ENCODE results near the gene USP6.
"Not testable (repeated sequence)": the region's sequence is repeated elsewhere in the genome, so short reads cannot be mapped to it uniquely, and the experiment has no call there.

The USP6 gene

DNA sequence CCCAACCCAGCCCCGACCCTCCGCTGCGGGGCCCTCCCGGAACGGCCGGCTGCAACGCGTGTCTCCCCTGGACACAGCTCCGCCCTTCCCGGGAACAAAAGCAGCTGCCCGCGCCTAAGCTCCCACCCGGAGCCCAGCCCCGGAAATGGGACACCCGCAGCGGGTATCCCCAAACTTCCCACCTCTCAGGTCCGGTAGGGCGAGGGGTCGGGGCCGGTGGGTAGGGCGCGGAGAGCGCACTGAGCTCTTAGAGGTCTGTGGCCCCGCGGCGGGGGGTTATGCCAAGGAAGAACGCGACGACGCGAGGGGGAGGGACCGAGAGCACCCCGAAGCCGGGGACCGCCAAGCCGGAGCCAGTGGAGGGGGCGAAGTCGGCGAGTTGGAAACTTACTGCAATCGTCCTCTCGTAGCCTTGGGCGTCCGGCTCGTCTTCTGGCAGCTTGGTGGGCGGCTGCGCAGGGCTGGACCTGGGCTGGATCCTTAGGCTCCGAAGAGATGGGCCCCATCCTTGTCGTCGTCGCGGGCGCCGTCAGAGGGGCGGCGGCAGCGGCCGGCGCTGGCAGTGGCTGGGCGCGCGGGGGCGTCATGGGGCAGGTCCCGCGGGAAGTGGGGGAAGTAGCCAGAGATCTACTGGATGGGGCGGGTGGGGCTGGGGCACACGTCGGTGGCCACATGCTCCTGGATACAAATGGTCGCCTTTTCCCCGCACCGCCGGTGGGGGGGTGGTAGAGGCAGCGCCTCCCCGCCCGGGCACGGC is 6.9 kb downstream of the USP6 start:
- no peak for DNase-seq

GRCh38 chr17:5123343-5124124 is 7.7 kb downstream of the USP6 start:
- no peak for DNase-seq

- not testable (repeated sequence) for DNase-seq
Observed at GRCh38 chr17:5124125-5124760, 8.4 kb downstream of the USP6 start.

GRCh38 chr17:5124896-5125295 is 9.1 kb downstream of the USP6 start:
- not testable (repeated sequence) for DNase-seq

GRCh38 chr17:5126719-5127488 is 11.1 kb downstream of the USP6 start:
- no peak for DNase-seq

DNA sequence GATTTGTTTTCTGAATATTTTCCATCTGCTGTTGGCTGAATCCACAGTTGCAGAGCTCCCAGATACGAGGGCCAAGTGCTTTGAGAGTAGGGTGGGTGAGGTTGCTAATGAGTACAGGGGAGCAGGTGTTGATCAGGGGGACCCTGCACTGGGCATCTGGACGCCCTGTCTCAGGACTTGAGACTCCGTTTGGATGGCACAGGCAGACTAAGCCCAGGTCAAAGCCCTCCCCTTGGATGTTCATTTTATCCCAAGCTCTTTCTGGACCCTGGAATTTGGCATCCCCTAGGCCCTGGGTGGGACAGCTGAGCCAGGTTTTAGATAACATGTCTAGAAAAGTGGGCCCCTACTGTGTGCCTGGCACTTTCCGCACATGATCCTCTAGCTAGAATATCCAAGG is 12.1 kb downstream of the USP6 start:
- DNase-seq = no peak

GRCh38 chr17:5128387-5128786 is 12.6 kb downstream of the USP6 start:
- DNase-seq = not testable (repeated sequence)

GRCh38 chr17:5128905-5129535 is 13.2 kb downstream of the USP6 start:
- DNase-seq = no peak

GRCh38 chr17:5129770-5130169 is 13.9 kb downstream of the USP6 start:
- DNase-seq = not testable (repeated sequence)

GRCh38 chr17:5130261-5130660 is 14.4 kb downstream of the USP6 start:
- not testable (repeated sequence) for DNase-seq

- DNase-seq = not testable (repeated sequence)
Observed at GRCh38 chr17:5130687-5131086, 14.9 kb downstream of the USP6 start.

DNA sequence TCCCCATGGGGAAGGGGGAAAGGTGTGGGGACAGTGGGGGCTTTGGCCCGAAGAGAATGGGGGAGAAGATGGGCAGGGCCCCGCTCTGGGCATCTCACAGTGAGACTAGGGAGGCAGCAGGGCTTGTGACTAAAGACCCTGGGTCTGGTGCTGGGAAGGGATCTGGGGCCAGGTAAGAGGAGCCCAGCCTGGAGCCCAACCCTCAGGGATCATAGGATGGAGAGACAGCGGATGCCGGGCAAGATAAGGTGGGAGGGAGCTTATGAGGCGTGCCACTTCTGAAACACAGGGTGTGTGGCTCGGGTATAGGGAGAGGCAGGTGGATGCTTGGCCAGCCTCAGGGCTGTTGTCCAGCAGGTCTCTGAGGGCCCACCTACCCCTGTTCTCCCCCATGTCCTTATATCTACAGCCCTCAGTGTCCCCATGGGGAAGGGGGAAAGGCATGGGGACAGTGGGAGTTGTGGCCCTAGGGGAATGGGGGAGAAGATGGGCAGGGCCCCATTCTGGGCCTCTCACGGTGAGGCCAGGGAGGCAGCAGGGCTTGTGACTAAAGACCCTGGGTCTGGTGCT is 15.4 kb downstream of the USP6 start:
- no peak for DNase-seq

DNA sequence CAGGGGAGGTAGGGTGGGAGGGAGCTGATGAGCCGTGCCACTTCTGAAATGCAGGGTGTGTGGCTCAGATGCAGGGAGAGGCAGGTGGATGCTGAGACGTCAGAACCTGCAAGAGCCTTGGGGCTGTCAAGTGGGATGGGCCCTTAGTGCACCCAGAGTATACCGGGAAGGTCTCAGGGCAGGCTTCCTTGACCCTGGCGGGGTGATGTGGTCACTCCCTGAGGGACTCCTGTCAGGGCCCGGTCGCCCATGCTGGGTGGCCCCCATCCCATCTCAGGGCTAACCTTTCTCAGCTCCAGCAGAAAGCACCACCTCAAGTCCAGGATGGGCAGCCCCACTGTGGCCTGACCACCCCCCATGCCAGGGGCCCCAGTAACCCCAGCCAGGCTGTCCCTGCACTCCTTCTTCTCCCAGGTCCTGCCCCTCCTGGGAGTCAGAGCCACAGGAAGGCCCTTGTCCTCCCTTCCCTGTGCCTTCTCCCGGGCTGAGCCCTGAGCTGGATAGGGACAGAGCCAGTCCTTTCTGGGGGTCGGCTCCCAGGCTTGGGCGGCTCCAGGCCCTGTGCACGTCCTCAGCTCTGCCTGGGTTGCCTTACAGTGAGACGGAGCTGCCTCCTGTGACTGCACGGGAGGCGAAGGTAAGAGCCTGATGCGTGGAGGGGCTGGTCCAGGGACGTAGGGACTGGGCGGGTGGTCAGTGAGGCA is 16.1 kb downstream of the USP6 start:
- DNase-seq = not testable (repeated sequence)

- not testable (repeated sequence) for DNase-seq
Observed at GRCh38 chr17:5132503-5133225, 16.8 kb downstream of the USP6 start.

- no peak for DNase-seq
Observed at GRCh38 chr17:5133311-5133710, 17.5 kb downstream of the USP6 start.

GRCh38 chr17:5133961-5134360 is 18.1 kb downstream of the USP6 start:
- DNase-seq = not testable (repeated sequence)

- not testable (repeated sequence) for DNase-seq
Observed at GRCh38 chr17:5134571-5134970, 18.7 kb downstream of the USP6 start.

DNA sequence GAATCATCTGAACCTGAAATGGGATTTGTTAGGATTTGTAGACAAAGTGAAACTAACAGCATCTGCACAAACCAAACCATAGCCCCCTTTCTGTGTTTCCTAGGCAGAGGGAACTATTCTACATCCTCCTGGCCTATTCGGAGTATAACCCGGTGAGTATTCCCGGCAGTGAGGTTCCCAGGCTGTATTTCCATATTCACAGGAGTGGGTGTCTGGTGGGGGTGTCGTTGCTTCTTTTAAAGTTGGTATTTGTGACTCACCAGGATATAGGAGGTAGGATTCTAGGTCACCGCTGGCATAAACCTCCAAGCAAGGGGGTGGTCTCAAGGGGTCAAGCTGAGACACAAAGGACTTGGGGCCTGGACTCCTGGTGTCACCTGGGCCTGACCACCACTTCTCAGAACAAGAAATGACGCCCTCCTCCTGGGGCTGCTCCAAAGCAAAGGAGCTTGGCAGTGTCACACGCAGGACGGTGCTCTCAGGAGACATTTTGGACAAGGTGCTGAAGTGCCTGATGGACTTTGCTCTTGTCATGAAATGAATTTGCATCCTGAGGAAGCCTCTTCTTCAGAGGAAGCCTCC is 19.4 kb downstream of the USP6 start:
- not testable (repeated sequence) for DNase-seq

DNA sequence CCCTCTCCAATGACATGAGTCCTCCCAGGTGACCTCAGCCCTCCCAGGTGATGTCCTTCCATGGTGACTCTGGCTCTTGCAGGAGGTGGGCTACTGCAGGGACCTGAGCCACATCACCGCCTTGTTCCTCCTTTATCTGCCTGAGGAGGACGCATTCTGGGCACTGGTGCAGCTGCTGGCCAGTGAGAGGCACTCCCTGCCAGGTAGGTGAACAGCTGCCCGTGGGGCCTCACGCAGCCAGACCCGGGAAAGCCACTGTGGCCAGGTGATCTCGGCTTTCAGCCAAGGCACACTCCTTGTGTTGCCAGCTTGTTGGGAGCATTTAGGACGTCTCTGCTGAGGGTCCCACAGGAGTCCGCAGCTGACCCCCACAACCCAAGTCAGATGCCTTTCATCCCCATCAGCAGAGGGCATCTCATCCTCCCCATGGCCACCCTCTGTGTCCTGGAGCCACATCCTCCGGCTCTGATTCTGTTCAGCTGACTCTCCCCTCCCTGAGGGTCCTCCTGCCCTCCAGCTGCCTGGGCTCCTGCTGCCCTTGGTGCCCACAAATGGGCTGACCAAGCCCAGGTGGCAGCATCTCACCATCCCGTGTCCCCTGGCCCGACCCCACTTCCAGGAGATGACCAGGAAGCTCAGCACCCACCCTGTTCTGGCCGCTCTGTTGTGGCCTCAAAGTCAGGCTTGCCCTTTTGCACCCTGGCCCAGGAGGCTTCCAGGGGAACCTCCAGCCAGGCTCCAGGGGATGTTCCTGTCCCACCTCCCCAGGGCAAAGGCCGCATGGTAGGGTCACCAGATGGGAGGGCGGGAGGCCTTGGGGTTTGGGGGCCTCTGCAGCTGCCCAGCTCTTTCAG is 20.1 kb downstream of the USP6 start:
- no peak for DNase-seq

Measured in stimulated activated CD4-positive, alpha-beta T cell treated with anti-CD3 and anti-CD28 coated beads, Interleukin-4, amount 100 ng/mL, for 24 hours (primary cell).